Fibroblast of pulmonary artery (primary cell): ENCODE measurements around the gene ATG2A.

Experiments
- DNase-seq: peaks from one replicate; pipeline ENCODE4 v3.0.0-alpha.2; 2010; ENCODE audit warnings: low read depth
- H3K4me3 ChIP-seq: replicated peaks from 2 replicates; pipeline ENCODE4 v1.5.1; 2011; ENCODE audit warnings: low read depth, mild to moderate bottlenecking, control low read depth, low read length, moderate library complexity
- CTCF ChIP-seq: IDR thresholded peaks from 2 replicates; pipeline ENCODE4 v1.5.1; 2011; ENCODE audit warnings: mild to moderate bottlenecking, control low read depth, low read length, inconsistent platforms; ENCODE audit errors: missing control alignments

ATG2A gene

GRCh38 chr11:64887757-64888405 is 29.1 kb downstream of the ATG2A start:
- peak; percentile 66 for TF ChIP-seq CTCF
- peak; percentile 57 for DNase-seq
- no peak overlapping the region for H3K4me3 ChIP-seq

- TF ChIP-seq CTCF = no peak
- DNase-seq = no peak
- no peak overlapping the region for H3K4me3 ChIP-seq
Measured at GRCh38 chr11:64887234-64887756, 29.7 kb downstream of the ATG2A start.

GRCh38 chr11:64885367-64886286 is 31.4 kb downstream of the ATG2A start:
- peak; percentile 90 for DNase-seq
- no peak for TF ChIP-seq CTCF
- no peak overlapping the region for H3K4me3 ChIP-seq

- TF ChIP-seq CTCF = no peak
- no peak overlapping the region for H3K4me3 ChIP-seq
- no peak for DNase-seq
Measured at GRCh38 chr11:64884019-64884418, 33.0 kb downstream of the ATG2A start.

GRCh38 chr11:64883575-64883974 is 33.4 kb downstream of the ATG2A start:
- no peak overlapping the region for H3K4me3 ChIP-seq
- DNase-seq = no peak
- TF ChIP-seq CTCF = no peak

- TF ChIP-seq CTCF = no peak
- no peak overlapping the region for H3K4me3 ChIP-seq
- DNase-seq = no peak
Measured at GRCh38 chr11:64882243-64882642, 34.8 kb downstream of the ATG2A start.
